Uterus (tissue), 4 donors: ENCODE results near the gene USP47. TPM values are rescaled to one million over a fixed set of nuclear protein-coding genes. Genes with fewer than 3 reads are reported as not detected.
A peak's percentile ranks its signal among the peaks of the same experiment; 100 is the strongest.

Experiments
- DNase-seq, 2 donors: peaks; one replicate each; pipeline ENCODE4 v3.0.0-alpha.2; 2019 to 2020
- H3K27ac ChIP-seq, 2 donors: fragments of 200-600 bp; sonication (generic); 1 replicate in 1 of 2; 2 replicates in 1 of 2; pipeline ENCODE4 v1.5.1; 2016 to 2018
- H3K27me3 ChIP-seq, 2 donors: fragments of 200-600 bp; sonication (generic); one replicate each; pipeline ENCODE4 v1.5.1; 2018 to 2019; ENCODE audit warnings: control low read depth in 1 of 2
- H3K36me3 ChIP-seq, 2 donors: fragments of 200-600 bp; sonication (generic); one replicate each; pipeline ENCODE4 v1.5.1; 2019; ENCODE audit warnings: control low read depth in 1 of 2
- H3K4me1 ChIP-seq, 2 donors: fragments of 200-600 bp; sonication (generic); one replicate each; pipeline ENCODE4 v1.5.1; 2018 to 2019; ENCODE audit warnings: control low read depth in 1 of 2
- H3K4me3 ChIP-seq, 2 donors: fragments of 200-600 bp; sonication (generic); 1 replicate in 1 of 2; 2 replicates in 1 of 2; pipeline ENCODE4 v1.5.1; 2018 to 2019; ENCODE audit warnings: mild to moderate bottlenecking in 1 of 2
- H3K9me3 ChIP-seq, 2 donors: fragments of 200-600 bp; sonication (generic); one replicate each; pipeline ENCODE4 v1.5.1; 2019; ENCODE audit warnings: control low read depth in 1 of 2
- POLR2A ChIP-seq, 2 donors: fragments of 450-650 bp; IDR thresholded peaks; one replicate each; pipeline ENCODE4 v1.6.1; 2016; ENCODE audit warnings: antibody characterized with exemption in 2 of 2, mild to moderate bottlenecking in 1 of 2, moderate library complexity in 1 of 2
- intact Hi-C: fragments of 100-400 bp; cut with DNase I; formaldehyde crosslinking; loops from one replicate; pipeline ENCODE4 v1.15.1; 2023; ENCODE audit warnings: low total_unique reads
- total RNA-seq, 4 donors: library from RNA; depleted of rRNA in 3 of 4; stranded (reverse); fragments of >200 nt in 3 of 4; gene quantifications; one replicate each; pipeline versions ENCODE4 v1.1.0 to v1.2.4, GENCODE V29; 2014 to 2023
- TF ChIP-seq, protein P1 (sequence below), 4 experiments: fragments of 200-600 bp in 2 of 4; fragments of 450-650 bp in 2 of 4; sonication (generic) in 2 of 4; IDR thresholded peaks; one replicate each; pipeline ENCODE4 v1.5.1; 2016 to 2019; ENCODE audit warnings: antibody characterized with exemption in 4 of 4, mild to moderate bottlenecking in 2 of 4, moderate library complexity in 1 of 4
- donor health status: DM: yes; HTN: yes; CAD: no.

USP47 gene
- total RNA-seq, 4 donors from 2014 or later = 83.4 to 247 (median 146) TPM

DNA sequence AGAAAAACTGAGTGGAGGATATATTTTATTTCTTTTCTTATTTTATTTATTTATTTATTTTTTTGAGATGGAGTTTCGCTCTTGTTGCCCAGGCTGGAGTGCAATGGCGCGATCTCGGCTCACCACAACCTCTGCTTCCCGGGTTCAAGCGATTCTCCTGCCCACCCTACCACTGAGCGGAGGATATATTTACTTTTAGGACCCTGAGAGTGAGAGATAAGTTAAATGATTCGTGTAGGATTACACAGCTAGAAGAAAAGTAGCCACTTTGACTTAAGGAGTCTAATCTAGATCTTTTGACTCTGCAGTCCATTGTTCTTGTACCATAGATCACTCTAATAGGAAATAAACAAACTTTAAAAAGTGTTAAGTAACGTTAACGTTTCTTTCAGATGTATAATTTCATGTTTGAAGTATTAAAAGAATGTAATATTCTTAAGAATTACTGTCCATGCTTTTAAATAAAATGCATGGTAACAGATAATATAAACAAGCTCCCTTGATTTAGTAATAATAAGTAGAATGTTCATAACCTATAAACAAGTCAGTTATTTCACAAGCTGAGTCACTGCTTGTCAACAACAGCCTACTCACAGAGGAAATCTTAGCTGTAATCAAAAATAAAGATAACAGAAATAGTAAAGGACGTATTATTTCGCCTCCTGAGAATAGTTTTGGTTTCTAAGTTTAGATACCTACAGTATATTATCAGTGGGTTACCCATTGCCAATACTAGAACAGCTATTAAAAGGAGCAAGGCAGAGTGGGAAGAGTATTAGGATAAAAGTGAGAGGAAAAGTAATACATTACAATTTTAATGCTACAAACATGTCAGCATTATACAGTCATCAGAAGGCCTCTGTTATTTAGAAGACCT is 18.6 kb downstream of the USP47 start:
- DNase-seq = no peak
- no peak overlapping the region for H3K4me3 ChIP-seq
- peak overlapping the region; percentile 16 to 66 for H3K27ac ChIP-seq
- intact Hi-C loops = no loop called here
- no peaks in the 10 kb centered on the region for H3K27me3 ChIP-seq
- TF ChIP-seq, protein P1, sequence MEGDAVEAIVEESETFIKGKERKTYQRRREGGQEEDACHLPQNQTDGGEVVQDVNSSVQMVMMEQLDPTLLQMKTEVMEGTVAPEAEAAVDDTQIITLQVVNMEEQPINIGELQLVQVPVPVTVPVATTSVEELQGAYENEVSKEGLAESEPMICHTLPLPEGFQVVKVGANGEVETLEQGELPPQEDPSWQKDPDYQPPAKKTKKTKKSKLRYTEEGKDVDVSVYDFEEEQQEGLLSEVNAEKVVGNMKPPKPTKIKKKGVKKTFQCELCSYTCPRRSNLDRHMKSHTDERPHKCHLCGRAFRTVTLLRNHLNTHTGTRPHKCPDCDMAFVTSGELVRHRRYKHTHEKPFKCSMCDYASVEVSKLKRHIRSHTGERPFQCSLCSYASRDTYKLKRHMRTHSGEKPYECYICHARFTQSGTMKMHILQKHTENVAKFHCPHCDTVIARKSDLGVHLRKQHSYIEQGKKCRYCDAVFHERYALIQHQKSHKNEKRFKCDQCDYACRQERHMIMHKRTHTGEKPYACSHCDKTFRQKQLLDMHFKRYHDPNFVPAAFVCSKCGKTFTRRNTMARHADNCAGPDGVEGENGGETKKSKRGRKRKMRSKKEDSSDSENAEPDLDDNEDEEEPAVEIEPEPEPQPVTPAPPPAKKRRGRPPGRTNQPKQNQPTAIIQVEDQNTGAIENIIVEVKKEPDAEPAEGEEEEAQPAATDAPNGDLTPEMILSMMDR (IDR thresholded peaks at IDR 0.05) = no peak
- TF ChIP-seq POLR2A (IDR thresholded peaks at IDR 0.05) = no peak
- H3K36me3 ChIP-seq = no peaks in the 10 kb centered on the region
- peaks cover 0 to 5% of the 10 kb centered on the region in 2 donors for H3K4me1 ChIP-seq
- H3K9me3 ChIP-seq = no peaks in the 10 kb centered on the region

DNA sequence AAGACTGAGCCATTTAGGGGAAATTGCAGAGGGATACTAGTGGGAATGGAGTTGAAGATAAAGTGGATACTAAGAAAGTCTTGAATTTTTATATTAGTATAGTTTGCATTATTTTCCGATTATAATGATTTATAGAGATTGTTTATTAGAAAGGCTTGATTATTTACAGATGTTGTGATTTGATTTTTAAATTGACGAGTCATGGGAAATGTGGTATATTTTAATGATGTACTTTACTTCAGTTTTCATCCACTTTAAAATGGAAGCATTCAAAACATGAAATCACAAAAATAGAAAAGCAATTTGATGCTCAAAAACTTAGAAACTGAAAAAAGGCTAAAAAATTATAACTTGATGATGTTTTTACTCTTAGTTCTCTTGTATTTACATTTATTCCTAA is 21.2 kb downstream of the USP47 start:
- no peak overlapping the region for H3K4me3 ChIP-seq
- TF ChIP-seq, protein P1 (IDR thresholded peaks at IDR 0.05) = no peak
- no peak for TF ChIP-seq POLR2A (IDR thresholded peaks at IDR 0.05)
- peaks cover 0 to 5% of the 10 kb centered on the region in 2 donors for H3K4me1 ChIP-seq
- H3K36me3 ChIP-seq = no peaks in the 10 kb centered on the region
- H3K27ac ChIP-seq = no peak overlapping the region
- peaks cover 0 to 11% of the 10 kb centered on the region in 2 donors for H3K9me3 ChIP-seq
- DNase-seq = no peak
- intact Hi-C loops = no loop called here
- H3K27me3 ChIP-seq = no peaks in the 10 kb centered on the region

DNA sequence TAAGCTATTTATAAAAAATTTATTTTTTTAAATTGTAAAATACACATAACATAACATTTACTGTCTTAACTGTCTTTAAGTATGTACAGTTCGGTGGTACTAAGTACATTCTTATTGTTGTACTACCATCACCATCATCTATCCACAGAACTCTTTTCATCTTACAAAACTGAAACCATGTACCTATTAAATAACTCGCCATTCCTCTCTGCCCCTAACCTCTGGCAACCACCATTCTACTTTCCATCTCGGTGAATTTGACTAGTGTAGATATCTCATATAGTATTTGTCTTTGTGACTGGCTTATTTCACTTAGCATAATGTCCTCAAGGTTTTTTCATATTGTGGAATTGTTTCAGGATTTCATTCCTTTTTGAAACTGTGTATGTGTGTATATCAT is 22.6 kb downstream of the USP47 start:
- Histone ChIP-seq H3K27ac (no peak overlapping the region), H3K4me1 (peaks cover 0 to 5% of the 10 kb centered on the region in 2 donors), H3K4me3 (no peak overlapping the region), H3K36me3 (no peaks in the 10 kb centered on the region), H3K9me3 (peaks cover 0 to 11% of the 10 kb centered on the region in 2 donors), H3K27me3 (no peaks in the 10 kb centered on the region)
- TF ChIP-seq, protein P1 (IDR thresholded peaks at IDR 0.05) = no peak
- no peak for TF ChIP-seq POLR2A (IDR thresholded peaks at IDR 0.05)
- intact Hi-C loops = no loop called here
- DNase-seq = no peak

DNA sequence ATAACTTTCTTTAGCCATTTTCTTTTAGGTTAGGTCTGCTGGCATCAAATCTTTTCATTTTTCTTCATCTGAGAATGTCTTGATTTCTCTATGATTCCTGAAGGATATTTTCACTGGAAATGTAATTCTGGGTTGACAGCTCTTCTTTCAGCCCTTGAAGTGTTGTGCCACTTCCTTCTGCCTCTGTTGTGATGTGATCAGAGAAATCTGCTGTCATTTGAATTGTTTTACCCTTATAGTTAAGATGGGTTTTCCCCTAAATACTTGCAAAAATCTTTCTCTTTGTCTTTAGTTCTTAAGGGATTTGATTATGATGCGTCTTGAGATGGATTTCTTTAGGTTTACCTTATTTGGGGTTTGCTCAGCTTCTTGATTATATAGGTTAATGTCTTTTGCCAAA is 23.0 kb downstream of the USP47 start:
- H3K36me3 ChIP-seq = no peaks in the 10 kb centered on the region
- intact Hi-C loops = no loop called here
- peaks cover 0 to 11% of the 10 kb centered on the region in 2 donors for H3K9me3 ChIP-seq
- H3K27me3 ChIP-seq = no peaks in the 10 kb centered on the region
- no peak for TF ChIP-seq POLR2A (IDR thresholded peaks at IDR 0.05)
- TF ChIP-seq, protein P1 (IDR thresholded peaks at IDR 0.05) = no peak
- peaks cover 0 to 5% of the 10 kb centered on the region in 2 donors for H3K4me1 ChIP-seq
- H3K27ac ChIP-seq = no peak overlapping the region
- no peak overlapping the region for H3K4me3 ChIP-seq
- no peak for DNase-seq

DNA sequence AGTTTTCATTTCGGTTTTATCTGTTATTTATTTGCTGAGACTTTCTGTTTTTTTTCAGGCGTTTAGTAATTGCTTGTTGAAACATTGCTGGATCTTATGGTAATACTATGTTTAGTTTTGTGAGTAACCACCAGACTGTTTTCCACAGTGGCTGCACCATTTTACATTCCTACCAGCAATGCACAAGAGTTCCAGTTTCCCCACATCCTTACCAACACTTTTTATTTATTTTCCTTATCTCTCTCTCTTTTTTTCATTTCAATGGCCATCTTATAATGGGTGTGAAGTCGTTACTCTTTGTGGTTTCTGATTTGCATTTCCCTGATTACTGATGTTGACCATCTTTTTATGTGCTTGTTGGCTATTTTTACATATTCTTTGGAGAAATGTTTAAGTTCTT is 23.7 kb downstream of the USP47 start:
- TF ChIP-seq POLR2A (IDR thresholded peaks at IDR 0.05) = no peak
- TF ChIP-seq, protein P1 (IDR thresholded peaks at IDR 0.05) = no peak
- H3K36me3 ChIP-seq = no peaks in the 10 kb centered on the region
- H3K27ac ChIP-seq = no peak overlapping the region
- no peaks in the 10 kb centered on the region for H3K27me3 ChIP-seq
- peaks cover 0 to 5% of the 10 kb centered on the region in 2 donors for H3K4me1 ChIP-seq
- H3K4me3 ChIP-seq = no peak overlapping the region
- DNase-seq = no peak
- intact Hi-C loops = no loop called here
- peaks cover 0 to 11% of the 10 kb centered on the region in 2 donors for H3K9me3 ChIP-seq
